IMR-90 (cell line): ENCODE data around the gene SRSF2. TPM values are rescaled to one million over a fixed set of nuclear protein-coding genes. Genes with fewer than 3 reads are reported as not detected.

ENCODE experiments used
- ATAC-seq: fragments of 200-7000 bp; cut with Tn5 transposase; 2 replicates; pipeline ENCODE4 v1.9.1; 2020; ENCODE audit warnings: low read depth, mild to moderate bottlenecking, moderate library complexity
- BruUV-seq: library from RNA; stranded (reverse); fragments of 400-500 nt; replicated peaks from 2 replicates; lab custom pipeline; 2021; lab: Mats Ljungman, UMichigan
- CTCF ChIA-PET: fragments of 300-600 bp; formaldehyde crosslinking; extraction: SDS; loops from one replicate; lab custom pipeline; 2021; ENCODE audit warnings: antibody characterized with exemption; lab: Yijun Ruan, JAX
- POLR2A ChIA-PET: fragments of 300-600 bp; sonication (Branson Sonifier 250); formaldehyde crosslinking; loops from one replicate; lab custom pipeline; 2022; ENCODE audit warnings: antibody characterized with exemption; ENCODE audit not compliant: unreplicated experiment; lab: Charles Lee
- DNase-seq: peaks from one replicate; pipeline ENCODE4 v3.0.0; 2013
- H2AFZ ChIP-seq: replicated peaks from 2 replicates; pipeline ENCODE3; 2013; ENCODE audit warnings: low read length, mild to moderate bottlenecking; ENCODE audit not compliant: poor library complexity
- H2AK5ac ChIP-seq: 2 replicates; pipeline ENCODE4 v1.6.1; 2013; ENCODE audit warnings: low read depth, low read length, inconsistent platforms
- H2AK9ac ChIP-seq: replicated peaks from 2 replicates; pipeline ENCODE3; 2013; ENCODE audit warnings: mild to moderate bottlenecking, low read depth, low read length, moderate library complexity; ENCODE audit not compliant: poor library complexity
- H2BK120ac ChIP-seq: 2 replicates; pipeline ENCODE4 v1.6.1; 2013; ENCODE audit warnings: low read depth, low read length, inconsistent platforms
- H2BK15ac ChIP-seq: 3 replicates; pipeline ENCODE4 v1.6.1; 2013; ENCODE audit warnings: low read depth, low read length, inconsistent platforms
- H2BK20ac ChIP-seq: 2 replicates; pipeline ENCODE4 v1.6.1; 2013; ENCODE audit warnings: low read depth, mild to moderate bottlenecking, inconsistent platforms, low read length, moderate library complexity
- H2BK5ac ChIP-seq: 2 replicates; pipeline ENCODE4 v1.6.1; 2013; ENCODE audit warnings: mild to moderate bottlenecking, low read depth, low read length, inconsistent platforms; ENCODE audit not compliant: poor library complexity, severe bottlenecking
- H3K14ac ChIP-seq: replicated peaks from 2 replicates; pipeline ENCODE4 v1.6.1; 2013; ENCODE audit warnings: low read depth, low read length, inconsistent platforms
- H3K18ac ChIP-seq: 2 replicates; pipeline ENCODE4 v1.6.1; 2013; ENCODE audit warnings: low read depth, low read length, control low read depth
- H3K23ac ChIP-seq: 2 replicates; pipeline ENCODE4 v1.6.1; 2013; ENCODE audit warnings: low read depth, low read length, inconsistent platforms
- H3K27ac ChIP-seq: 2 replicates; pipeline ENCODE4 v1.5.1; 2013; ENCODE audit warnings: mild to moderate bottlenecking, control low read depth, low read length; ENCODE audit not compliant: insufficient read depth
- H3K27me3 ChIP-seq: 2 replicates; pipeline ENCODE4 v1.6.1; 2013; ENCODE audit warnings: low read length; ENCODE audit not compliant: control insufficient read depth, insufficient read depth
- H3K36me3 ChIP-seq: 2 replicates; pipeline ENCODE4 v1.6.1; 2013; ENCODE audit warnings: low read length, mixed read lengths; ENCODE audit not compliant: control insufficient read depth, insufficient read depth
- H3K4ac ChIP-seq: 2 replicates; pipeline ENCODE4 v1.6.1; 2013; ENCODE audit warnings: low read depth, low read length, inconsistent platforms
- H3K4me1 ChIP-seq: 2 replicates; pipeline ENCODE4 v1.6.1; 2013; ENCODE audit warnings: low read length, mixed read lengths; ENCODE audit not compliant: control insufficient read depth, insufficient read depth
- H3K4me2 ChIP-seq: 2 replicates; pipeline ENCODE4 v1.6.1; 2013; ENCODE audit warnings: low read depth, mild to moderate bottlenecking, control low read depth, low read length, moderate library complexity
- H3K4me3 ChIP-seq: 2 replicates; pipeline ENCODE4 v1.5.1; 2013; ENCODE audit warnings: low read depth, mild to moderate bottlenecking, control low read depth, low read length, moderate library complexity; ENCODE audit not compliant: insufficient read depth
- H3K56ac ChIP-seq: 2 replicates; pipeline ENCODE4 v1.6.1; 2013; ENCODE audit warnings: low read length, inconsistent platforms; ENCODE audit not compliant: insufficient read depth; ENCODE audit errors: extremely low read depth
- H3K79me1 ChIP-seq, 2 experiments: 2 replicates each; pipeline ENCODE4 v1.6.1; 2013; ENCODE audit warnings: low read length in 2 of 2, inconsistent platforms in 1 of 2, low read depth in 1 of 2
- H3K9ac ChIP-seq: 2 replicates; pipeline ENCODE4 v1.6.1; 2013; ENCODE audit warnings: low read depth, low read length, control low read depth
- H3K9me1 ChIP-seq: 2 replicates; pipeline ENCODE4 v1.6.1; 2013; ENCODE audit warnings: low read length, inconsistent platforms; ENCODE audit not compliant: insufficient read depth
- H3K9me3 ChIP-seq: 2 replicates; pipeline ENCODE4 v1.6.1; 2013; ENCODE audit warnings: low read length; ENCODE audit not compliant: control insufficient read depth, insufficient read depth
- H4K20me1 ChIP-seq: 2 replicates; pipeline ENCODE4 v1.6.1; 2013; ENCODE audit warnings: low read length, inconsistent platforms; ENCODE audit not compliant: insufficient read depth
- H4K5ac ChIP-seq: 2 replicates; pipeline ENCODE4 v1.6.1; 2013; ENCODE audit warnings: mild to moderate bottlenecking, low read depth, low read length, control low read depth
- H4K8ac ChIP-seq, 2 experiments: 2 replicates each; pipeline ENCODE4 v1.6.1; 2013; ENCODE audit warnings: low read depth in 2 of 2, low read length in 2 of 2, control low read depth in 1 of 2, inconsistent platforms in 1 of 2
- H4K91ac ChIP-seq: 2 replicates; pipeline ENCODE4 v1.6.1; 2013; ENCODE audit warnings: low read depth, low read length, inconsistent platforms; ENCODE audit not compliant: insufficient read depth
- CEBPB ChIP-seq: IDR thresholded peaks from 2 replicates; pipeline ENCODE4 v1.6.1; 2012; ENCODE audit warnings: low read depth, low read length, improper control_type of control experiment
- CHD1 ChIP-seq: IDR thresholded peaks from 2 replicates; pipeline ENCODE4 v1.6.1; 2012; ENCODE audit warnings: low read depth, low read length, improper control_type of control experiment
- MXI1 ChIP-seq: IDR thresholded peaks from 2 replicates; pipeline ENCODE4 v1.6.1; 2012; ENCODE audit warnings: low read depth, mild to moderate bottlenecking, low read length, moderate library complexity, borderline replicate concordance
- RAD21 ChIP-seq: IDR thresholded peaks from 2 replicates; pipeline ENCODE4 v1.6.1; 2012; ENCODE audit warnings: low read length, improper control_type of control experiment
- RCOR1 ChIP-seq: IDR thresholded peaks from 2 replicates; pipeline ENCODE4 v1.6.1; 2012; ENCODE audit warnings: mild to moderate bottlenecking, low read length, improper control_type of control experiment; ENCODE audit not compliant: insufficient replicate concordance
- RFX5 ChIP-seq: IDR thresholded peaks from 2 replicates; pipeline ENCODE4 v1.8.0; 2012; ENCODE audit warnings: low read depth, mild to moderate bottlenecking, low read length, moderate library complexity
- WGBS, 2 experiments: methylation state at CpG; one replicate each; pipeline versions ENCODE4 v1.1.5 to v1.1.7; 2013; ENCODE audit warnings: missing lambda C conversion rate in 2 of 2; ENCODE audit not compliant: insufficient read length in 1 of 2; ENCODE audit errors: extremely low coverage in 2 of 2; 5-methylcytosine and 5-hydroxymethylcytosine counted together
- dilution Hi-C: fragments of 300-500 bp; cut with HindIII; formaldehyde crosslinking; loops from one replicate; pipeline ENCODE4 v1.14.3; 2018; ENCODE audit warnings: low sequenced_read_pairs; ENCODE audit not compliant: unreplicated experiment
- in situ Hi-C: fragments of 300-500 bp; cut with MboI; formaldehyde crosslinking; loops from 3 replicates; pipeline ENCODE4 v1.14.3; 2019; ENCODE audit warnings: low sequenced_read_pairs, inconsistent platforms, mixed read lengths
- intact Hi-C: fragments of 100-400 bp; cut with micrococcal nuclease; formaldehyde crosslinking; loops from 2 replicates; pipeline ENCODE4 v1.10.0; 2022
- polyA plus RNA-seq, 3 experiments: library from polyadenylated mRNA; depleted of rRNA; stranded (reverse); fragments of >200 nt; gene quantifications; 2 replicates each; pipeline ENCODE4 v1.2.3, GENCODE V29; 2012; ENCODE audit warnings: low replicate concordance in 1 of 3
- total RNA-seq: library from RNA; depleted of rRNA; stranded (reverse); fragments of >200 nt; gene quantifications from 2 replicates; pipeline ENCODE4 v1.2.3, GENCODE V29; 2012
- TF ChIP-seq, protein P1 (sequence below): fragments of 150-350 bp; IDR thresholded peaks from 2 replicates; pipeline ENCODE4 v1.6.1; 2017; ENCODE audit warnings: mild to moderate bottlenecking, antibody characterized with exemption, low read length, low read depth
- TF ChIP-seq, protein P2 (sequence below): fragments of 150-350 bp; IDR thresholded peaks from 2 replicates; pipeline ENCODE4 v1.6.1; 2016; ENCODE audit warnings: low read depth, mild to moderate bottlenecking, low read length, moderate library complexity, borderline replicate concordance
- TF ChIP-seq, protein P3 (sequence below): conservative IDR thresholded peaks from 2 replicates; pipeline ENCODE4 v1.5.1; 2012; ENCODE audit warnings: mild to moderate bottlenecking, low read depth, low read length, improper control_type of control experiment

Gene SRSF2
- total and polyA plus RNA-seq, 2 of the 4 experiments (the other 2 are of a cell fraction) = 98.0 to 296 TPM

DNA sequence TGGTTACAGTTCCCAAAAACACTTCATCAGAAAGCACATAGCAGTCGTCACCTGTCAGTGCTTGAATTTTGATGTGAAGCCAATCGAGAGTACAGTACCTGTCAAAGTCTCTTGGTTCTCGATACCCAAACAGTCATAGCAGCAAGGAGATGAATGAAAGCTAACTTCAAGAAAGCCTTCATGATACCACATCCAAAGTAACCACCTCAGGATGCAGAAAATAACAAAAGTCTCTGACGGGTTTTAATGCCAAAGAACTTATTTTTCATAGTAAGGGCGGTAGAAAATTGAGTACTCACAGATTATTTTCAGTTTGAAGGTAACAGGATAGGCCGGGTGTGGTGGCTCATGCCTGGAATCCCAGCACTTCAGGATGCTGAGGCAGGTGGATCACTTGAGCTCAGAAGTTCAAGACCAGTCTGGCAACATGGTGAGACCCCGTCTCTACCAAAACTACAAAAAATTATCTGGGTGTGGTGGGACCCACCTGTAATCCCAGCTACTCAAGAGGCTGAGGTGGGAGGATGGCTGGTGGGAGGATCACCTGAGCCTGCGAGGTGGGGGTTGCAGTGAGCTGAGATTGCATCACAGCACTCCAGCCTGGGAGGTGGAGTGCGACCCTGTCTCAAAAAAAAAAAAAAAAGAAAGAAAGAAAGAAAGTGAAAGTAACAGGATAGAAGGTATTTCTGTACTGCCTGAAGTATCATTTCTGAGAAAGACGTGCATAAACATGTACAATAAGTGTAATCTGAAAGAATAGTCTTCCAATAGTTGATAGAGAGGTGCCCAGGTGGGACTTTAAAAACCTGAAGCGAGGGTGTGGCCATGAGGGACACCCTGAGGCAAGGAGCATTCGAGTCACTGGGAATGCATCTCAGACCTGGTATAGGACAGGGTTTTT lies 16.2 kb upstream of the SRSF2 start:
- ATAC-seq (no peak), DNase-seq (no peak)
- Histone ChIP-seq H3K9me3 (no peaks in the 10 kb centered on the region), H2BK120ac (no peak overlapping the region), H3K9me1 (peaks cover 5% of the 10 kb centered on the region; the same call in 1 of the 2 replicates), H2AK9ac (no peak overlapping the region), H2AFZ (no peak overlapping the region), H3K23ac (no peak overlapping the region), H3K56ac (no peak overlapping the region), H2AK5ac (no peak overlapping the region), H3K27me3 (no peaks in the 10 kb centered on the region), H3K4me1 (no peaks in the 10 kb centered on the region), H3K4ac (no peak overlapping the region), H3K14ac (no peak overlapping the region), H4K20me1 (no peaks in the 10 kb centered on the region), H2BK20ac (no peak overlapping the region), H3K4me3 (no peak overlapping the region), H2BK15ac (no peak overlapping the region), H4K8ac (no peak overlapping the region), H3K9ac (no peak overlapping the region), H3K18ac (no peak overlapping the region), H3K4me2 (no peak overlapping the region), H3K36me3 (peaks cover 18% of the 10 kb centered on the region), H4K5ac (no peak overlapping the region), H3K27ac (no peak overlapping the region), H4K91ac (no peak overlapping the region), H3K79me1 (0 out of 4 replicates have a peak, but pooled peaks cover 0 to 3% of the 10 kb centered on the region in 2 experiments), H2BK5ac (no peak overlapping the region)
- in situ Hi-C loops (no loop called here), dilution Hi-C loops (no loop called here), intact Hi-C loops (no loop called here)
- ChIA-PET CTCF (interaction anchor here (0.7 kb wide), 1 partner anchor 135 kb away, joined by 3 read pairs; no protein-coding TSS in a partner anchor), POLR2A (no interaction called here)
- 82% methylated on average over 3 of the region's 12 CpGs; no CpG with 5 or more reads in 1 of the 2 experiments for WGBS, 2 experiments
- no peak for TF ChIP-seq MXI1
- no peak for TF ChIP-seq CHD1
- TF ChIP-seq RCOR1 = no peak
- no peak for TF ChIP-seq RFX5
- TF ChIP-seq, protein P1, sequence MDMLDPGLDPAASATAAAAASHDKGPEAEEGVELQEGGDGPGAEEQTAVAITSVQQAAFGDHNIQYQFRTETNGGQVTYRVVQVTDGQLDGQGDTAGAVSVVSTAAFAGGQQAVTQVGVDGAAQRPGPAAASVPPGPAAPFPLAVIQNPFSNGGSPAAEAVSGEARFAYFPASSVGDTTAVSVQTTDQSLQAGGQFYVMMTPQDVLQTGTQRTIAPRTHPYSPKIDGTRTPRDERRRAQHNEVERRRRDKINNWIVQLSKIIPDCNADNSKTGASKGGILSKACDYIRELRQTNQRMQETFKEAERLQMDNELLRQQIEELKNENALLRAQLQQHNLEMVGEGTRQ = no peak
- TF ChIP-seq, protein P2, sequence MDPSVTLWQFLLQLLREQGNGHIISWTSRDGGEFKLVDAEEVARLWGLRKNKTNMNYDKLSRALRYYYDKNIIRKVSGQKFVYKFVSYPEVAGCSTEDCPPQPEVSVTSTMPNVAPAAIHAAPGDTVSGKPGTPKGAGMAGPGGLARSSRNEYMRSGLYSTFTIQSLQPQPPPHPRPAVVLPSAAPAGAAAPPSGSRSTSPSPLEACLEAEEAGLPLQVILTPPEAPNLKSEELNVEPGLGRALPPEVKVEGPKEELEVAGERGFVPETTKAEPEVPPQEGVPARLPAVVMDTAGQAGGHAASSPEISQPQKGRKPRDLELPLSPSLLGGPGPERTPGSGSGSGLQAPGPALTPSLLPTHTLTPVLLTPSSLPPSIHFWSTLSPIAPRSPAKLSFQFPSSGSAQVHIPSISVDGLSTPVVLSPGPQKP = no peak
- no peak for TF ChIP-seq CEBPB
- TF ChIP-seq, protein P3, sequence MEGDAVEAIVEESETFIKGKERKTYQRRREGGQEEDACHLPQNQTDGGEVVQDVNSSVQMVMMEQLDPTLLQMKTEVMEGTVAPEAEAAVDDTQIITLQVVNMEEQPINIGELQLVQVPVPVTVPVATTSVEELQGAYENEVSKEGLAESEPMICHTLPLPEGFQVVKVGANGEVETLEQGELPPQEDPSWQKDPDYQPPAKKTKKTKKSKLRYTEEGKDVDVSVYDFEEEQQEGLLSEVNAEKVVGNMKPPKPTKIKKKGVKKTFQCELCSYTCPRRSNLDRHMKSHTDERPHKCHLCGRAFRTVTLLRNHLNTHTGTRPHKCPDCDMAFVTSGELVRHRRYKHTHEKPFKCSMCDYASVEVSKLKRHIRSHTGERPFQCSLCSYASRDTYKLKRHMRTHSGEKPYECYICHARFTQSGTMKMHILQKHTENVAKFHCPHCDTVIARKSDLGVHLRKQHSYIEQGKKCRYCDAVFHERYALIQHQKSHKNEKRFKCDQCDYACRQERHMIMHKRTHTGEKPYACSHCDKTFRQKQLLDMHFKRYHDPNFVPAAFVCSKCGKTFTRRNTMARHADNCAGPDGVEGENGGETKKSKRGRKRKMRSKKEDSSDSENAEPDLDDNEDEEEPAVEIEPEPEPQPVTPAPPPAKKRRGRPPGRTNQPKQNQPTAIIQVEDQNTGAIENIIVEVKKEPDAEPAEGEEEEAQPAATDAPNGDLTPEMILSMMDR = no peak
- no peak for TF ChIP-seq RAD21
- no TSS peak for BruUV-seq
